Measurements from ENCODE around the gene ARHGEF33.

DNA sequence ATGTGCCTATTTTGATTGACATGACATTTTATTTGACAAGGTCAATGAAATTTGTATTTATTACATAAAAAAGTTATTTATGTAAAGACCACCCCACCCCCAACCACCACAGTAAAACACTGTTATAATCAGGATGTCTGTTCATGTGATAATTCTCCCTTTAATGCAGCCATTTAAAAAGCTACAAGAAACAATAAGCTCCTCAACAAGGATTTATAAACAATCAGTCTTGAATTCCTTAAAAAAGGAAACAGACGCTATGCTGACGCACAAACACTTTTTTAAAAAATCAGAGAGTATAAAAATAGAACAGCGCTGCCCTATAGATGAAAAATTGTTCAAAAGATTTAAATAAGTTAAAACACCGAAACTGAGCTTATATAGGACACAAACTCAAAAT, 129.0 kb downstream of the ARHGEF33 start:
- TF ChIP-seq, protein P1, sequence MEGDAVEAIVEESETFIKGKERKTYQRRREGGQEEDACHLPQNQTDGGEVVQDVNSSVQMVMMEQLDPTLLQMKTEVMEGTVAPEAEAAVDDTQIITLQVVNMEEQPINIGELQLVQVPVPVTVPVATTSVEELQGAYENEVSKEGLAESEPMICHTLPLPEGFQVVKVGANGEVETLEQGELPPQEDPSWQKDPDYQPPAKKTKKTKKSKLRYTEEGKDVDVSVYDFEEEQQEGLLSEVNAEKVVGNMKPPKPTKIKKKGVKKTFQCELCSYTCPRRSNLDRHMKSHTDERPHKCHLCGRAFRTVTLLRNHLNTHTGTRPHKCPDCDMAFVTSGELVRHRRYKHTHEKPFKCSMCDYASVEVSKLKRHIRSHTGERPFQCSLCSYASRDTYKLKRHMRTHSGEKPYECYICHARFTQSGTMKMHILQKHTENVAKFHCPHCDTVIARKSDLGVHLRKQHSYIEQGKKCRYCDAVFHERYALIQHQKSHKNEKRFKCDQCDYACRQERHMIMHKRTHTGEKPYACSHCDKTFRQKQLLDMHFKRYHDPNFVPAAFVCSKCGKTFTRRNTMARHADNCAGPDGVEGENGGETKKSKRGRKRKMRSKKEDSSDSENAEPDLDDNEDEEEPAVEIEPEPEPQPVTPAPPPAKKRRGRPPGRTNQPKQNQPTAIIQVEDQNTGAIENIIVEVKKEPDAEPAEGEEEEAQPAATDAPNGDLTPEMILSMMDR (IDR thresholded peaks at IDR 0.05) = no peak
- TF ChIP-seq POLR2A (IDR thresholded peaks at IDR 0.05) = no peak

All from uterus (tissue), 2 donors.